HG02981 (cell line): Measurements from ENCODE around the gene CDH13.

Experiments
- ATAC-seq: cut with Tn5 transposase; IDR thresholded peaks from one replicate; pipeline ENCODE4 v1.9.1; 2021; ENCODE audit warnings: mild to moderate bottlenecking, moderate library complexity; ENCODE audit not compliant: unreplicated experiment

The CDH13 gene

GRCh38 chr16:83085660-83086059 is 458.9 kb downstream of the CDH13 start:
- no peak for ATAC-seq

- ATAC-seq = no peak
Observed at GRCh38 chr16:83095941-83096692, 469.3 kb downstream of the CDH13 start.

- no peak for ATAC-seq
Observed at GRCh38 chr16:83098536-83098935, 471.8 kb downstream of the CDH13 start.

GRCh38 chr16:83100679-83101078 is 473.9 kb downstream of the CDH13 start:
- ATAC-seq = no peak

GRCh38 chr16:83102336-83102735 is 475.6 kb downstream of the CDH13 start:
- no peak for ATAC-seq

GRCh38 chr16:83105279-83106077 is 478.7 kb downstream of the CDH13 start:
- ATAC-seq = no peak

DNA sequence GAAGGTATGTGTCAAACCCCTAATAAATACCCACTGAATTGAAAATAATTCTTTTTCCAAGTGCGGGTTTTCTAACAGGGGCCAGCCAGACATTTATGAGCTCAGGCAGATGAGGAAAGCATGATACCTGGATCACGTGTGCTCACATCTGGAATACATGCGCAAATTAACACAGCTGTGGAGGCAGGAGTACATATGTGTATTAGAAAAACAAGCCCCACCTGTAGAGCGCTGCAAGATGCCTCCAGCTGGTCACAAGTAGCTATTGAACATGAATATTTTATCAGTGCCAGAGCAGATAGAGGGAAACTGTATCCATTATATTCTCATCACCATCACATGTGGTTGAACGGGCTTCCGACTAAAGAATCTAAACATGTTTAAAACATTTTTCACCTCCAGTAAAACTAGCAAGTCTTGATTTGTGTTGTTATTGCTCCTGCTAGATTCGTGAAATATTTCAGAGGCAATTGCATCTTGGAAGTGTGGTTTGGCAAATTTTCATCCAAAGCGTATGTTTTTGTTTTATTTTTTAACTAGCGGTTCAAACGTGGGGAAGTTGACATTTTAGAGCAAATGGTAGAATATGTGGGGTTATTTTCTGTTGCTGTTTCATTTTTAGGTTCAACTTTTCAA is 482.8 kb downstream of the CDH13 start:
- ATAC-seq = no peak

DNA sequence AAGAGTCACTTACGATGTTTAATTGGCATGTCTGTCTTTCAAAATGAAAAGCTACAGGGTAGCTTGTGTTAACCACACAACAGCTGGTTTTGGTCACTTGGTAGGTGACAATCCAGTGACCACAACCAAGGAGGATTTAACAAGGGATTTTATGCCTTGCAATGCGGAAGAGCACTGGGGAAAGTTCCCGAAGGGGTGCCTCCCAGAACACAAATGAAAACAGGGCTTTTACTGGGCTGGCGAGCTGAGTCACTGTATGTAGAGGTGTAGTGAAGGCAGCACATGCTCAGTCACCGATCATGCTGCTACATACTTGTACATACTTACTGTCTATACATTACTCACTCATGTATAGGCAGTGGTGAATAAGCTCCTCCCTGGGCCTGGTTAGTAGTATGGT is 483.5 kb downstream of the CDH13 start:
- ATAC-seq = no peak

- ATAC-seq = no peak
Observed at GRCh38 chr16:83113317-83113716, 486.5 kb downstream of the CDH13 start.

DNA sequence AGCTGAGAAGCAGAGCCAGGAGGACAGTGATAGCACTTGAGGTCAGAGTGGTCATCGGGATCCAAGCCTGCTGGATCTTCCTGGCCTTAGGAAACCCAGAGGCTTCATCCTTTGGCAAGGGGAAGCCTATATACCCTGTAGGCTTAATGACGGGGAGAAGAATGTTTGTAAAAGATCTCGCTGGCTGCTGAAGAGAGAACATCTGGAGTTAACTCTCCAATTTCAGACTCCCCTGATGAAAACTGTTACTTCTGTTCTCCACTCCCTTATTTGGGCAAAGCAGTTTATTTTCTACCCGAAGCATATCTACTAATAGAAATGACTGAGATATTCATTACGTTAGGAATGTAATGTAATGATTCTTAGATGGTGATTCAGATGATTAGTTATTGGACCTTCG is 487.0 kb downstream of the CDH13 start:
- ATAC-seq = no peak

GRCh38 chr16:83115491-83116232 is 488.9 kb downstream of the CDH13 start:
- ATAC-seq = no peak

DNA sequence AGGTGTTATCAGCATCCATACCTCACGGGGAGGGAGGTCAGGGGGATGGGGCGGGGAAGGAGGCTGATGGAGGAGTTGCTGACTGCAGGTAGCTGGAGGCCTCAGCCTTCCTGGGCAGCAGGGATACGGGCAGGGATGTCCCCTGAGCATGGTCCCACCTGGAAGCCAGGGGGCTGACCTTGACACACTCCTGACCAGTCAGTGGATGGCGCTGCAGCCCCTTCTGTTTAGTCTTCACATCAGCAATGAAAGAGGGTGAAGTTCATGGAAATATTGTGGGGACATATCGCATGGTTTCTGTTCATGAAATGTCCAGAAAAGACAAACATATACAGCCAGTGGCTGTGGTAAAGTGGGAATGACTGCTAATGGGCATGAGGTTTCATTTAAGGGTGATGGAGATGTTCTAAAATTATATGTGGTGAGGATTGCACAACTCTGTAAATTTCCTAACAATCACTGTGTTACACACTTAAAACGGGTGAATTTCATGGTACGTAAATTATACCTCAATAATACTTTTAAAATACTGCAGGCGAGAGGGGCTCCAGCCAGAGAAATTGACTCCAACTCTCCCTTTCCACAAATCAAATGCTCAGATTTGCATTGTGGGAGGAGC is 489.6 kb downstream of the CDH13 start:
- no peak for ATAC-seq

- ATAC-seq = no peak
Observed at GRCh38 chr16:83117810-83118209, 491.0 kb downstream of the CDH13 start.

DNA sequence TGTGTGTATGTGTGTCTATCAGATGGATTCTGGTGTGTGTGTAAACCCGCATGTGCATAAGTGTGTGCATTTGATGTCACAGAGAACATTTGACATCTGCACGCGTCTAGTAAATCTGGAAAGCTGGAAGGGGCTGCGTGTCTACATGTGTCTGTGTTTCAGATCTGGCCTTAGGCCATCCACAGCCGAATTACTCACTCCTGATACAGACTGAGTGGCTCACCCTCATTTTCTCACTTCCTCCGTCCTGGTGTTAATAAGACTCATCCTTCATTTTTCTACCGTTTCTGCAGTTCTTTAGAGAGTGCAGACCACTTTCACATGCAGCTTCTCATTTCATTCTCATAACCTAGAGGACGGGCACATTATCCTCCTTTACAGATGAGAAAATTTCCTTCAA is 491.6 kb downstream of the CDH13 start:
- no peak for ATAC-seq

DNA sequence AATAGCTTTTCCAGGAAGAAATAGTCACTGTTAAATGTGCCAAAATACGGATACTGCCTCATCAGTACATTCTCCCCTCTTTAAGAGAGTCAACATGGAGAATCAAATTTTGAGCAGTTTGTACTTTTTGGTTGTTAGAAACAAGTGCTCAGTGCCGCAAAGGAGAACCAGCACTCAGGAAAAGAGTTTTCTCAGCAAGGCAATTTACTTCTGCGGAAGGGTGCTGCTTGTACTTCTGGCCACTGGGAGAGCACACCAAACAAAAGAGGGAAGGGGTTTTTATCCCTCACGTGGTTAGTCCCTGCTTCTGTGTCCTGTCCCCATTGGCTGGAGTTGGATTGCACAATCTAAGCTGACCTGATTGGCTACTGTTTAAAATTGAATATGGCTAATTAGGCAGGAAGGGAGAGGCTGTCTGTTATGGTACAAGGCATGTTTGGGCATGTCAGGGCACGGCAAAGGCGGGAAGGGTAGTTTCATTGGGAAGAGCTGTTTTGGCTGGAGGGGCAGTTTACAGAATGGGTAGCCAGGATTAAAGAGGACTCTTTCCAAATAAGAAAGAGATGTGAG is 499.3 kb downstream of the CDH13 start:
- ATAC-seq = no peak

DNA sequence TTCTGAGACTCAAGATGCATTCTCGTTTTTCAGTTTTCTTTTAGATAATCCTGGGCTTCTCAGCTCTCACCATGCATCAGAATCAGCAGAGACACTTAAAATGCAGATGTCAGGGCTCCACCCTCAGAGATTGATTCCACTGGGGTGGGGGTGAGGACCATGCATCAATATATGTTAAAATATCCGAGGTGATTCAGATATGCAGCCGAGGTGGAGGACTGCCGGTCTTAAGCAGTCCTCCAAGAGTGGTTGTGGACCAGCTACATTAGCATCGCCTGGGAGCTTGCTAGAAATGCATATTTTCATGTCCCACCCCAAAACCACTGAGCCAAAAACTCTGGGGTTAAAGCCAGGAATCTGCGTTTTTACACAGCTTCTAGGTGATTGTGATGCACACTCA is 501.3 kb downstream of the CDH13 start:
- ATAC-seq = no peak

- no peak for ATAC-seq
Observed at GRCh38 chr16:83130039-83130438, 503.3 kb downstream of the CDH13 start.

- no peak for ATAC-seq
Observed at GRCh38 chr16:83134638-83135037, 507.9 kb downstream of the CDH13 start.

DNA sequence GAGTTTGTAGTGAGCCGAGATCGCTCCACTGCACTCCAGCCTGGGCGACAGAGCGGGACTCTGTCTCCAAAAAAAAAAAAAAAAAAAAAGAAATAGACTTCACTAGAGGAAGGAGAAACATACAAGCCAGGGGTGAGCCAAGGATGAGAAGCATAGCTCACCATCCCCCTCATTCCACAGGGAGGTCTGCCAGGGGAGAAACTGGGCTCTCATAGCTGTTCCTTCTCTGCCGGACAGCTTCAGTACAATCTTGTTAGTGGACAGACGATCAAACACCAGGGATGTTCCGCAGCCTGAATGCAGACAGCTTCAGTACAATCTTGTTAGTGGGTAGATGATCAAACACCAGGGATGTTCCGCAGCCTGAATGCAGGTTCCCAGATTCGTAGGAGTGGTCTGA is 509.6 kb downstream of the CDH13 start:
- ATAC-seq = no peak

DNA sequence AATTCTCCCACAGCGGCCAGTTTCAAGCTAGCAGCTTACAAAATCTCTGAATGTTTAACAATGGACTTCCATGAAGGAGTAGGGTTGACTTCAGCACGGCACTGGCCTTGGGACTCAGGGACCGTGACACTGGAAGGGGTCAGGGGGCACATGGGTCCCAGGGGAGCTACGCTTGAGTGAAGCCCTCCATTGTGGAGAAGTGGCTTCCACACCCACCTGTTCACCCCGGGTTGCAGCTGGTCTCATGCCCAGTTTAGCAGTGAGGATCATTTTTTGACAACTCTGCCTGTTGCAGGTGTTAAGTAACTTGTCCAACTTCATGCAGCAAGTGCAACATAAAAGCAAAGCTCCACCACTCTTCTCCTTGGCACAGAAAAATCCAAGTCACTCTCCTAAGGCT is 510.2 kb downstream of the CDH13 start:
- peak; percentile 33 for ATAC-seq
